HCT116 (cell line): ENCODE results near the gene HEPACAM2. TPM values are rescaled to one million over a fixed set of nuclear protein-coding genes. Genes with fewer than 3 reads are reported as not detected.

Experiments
- ATAC-seq: fragments of 200-7000 bp; cut with Tn5 transposase; 2 replicates; pipeline ENCODE4 v1.9.1; 2020; ENCODE audit warnings: mild to moderate bottlenecking, moderate library complexity
- BruUV-seq: library from RNA; stranded (reverse); fragments of 400-500 nt; replicated peaks from 2 replicates; lab custom pipeline; 2021; lab: Mats Ljungman, UMichigan
- CTCF ChIA-PET: fragments of 300-600 bp; sonication (Branson Sonifier 250); formaldehyde crosslinking; loops from one replicate; lab custom pipeline; 2021; ENCODE audit warnings: antibody characterized with exemption; lab: Charles Lee
- POLR2A ChIA-PET: fragments of 300-600, 350-600 bp; sonication (Branson Sonifier 250); formaldehyde crosslinking; loops from one replicate; lab custom pipeline; 2021; ENCODE audit warnings: antibody characterized with exemption; lab: Charles Lee
- RAD21 ChIA-PET, 2 experiments: fragments of 300-600 bp; sonication (Branson Sonifier 250); formaldehyde crosslinking; loops; one replicate each; lab custom pipeline; 2023; ENCODE audit warnings: low total read pairs in 2 of 2; ENCODE audit not compliant: uncharacterized antibody in 2 of 2, unreplicated experiment in 2 of 2, low non-redundant PET in 1 of 2; lab: Charles Lee
- DNase-seq: peaks from one replicate; pipeline ENCODE4 v3.0.0-alpha.2; 2010; ENCODE audit warnings: low read depth, low spot score
- H2AFZ ChIP-seq: fragments of 200-600 bp; shearing (Covaris generic), sonication (generic); 2 replicates; pipeline ENCODE4 v1.6.1; 2017; ENCODE audit warnings: low read depth, mixed run types, mixed read lengths, antibody characterized with exemption, low read length; ENCODE audit not compliant: poor library complexity, severe bottlenecking
- H3K27ac ChIP-seq: 2 replicates; pipeline ENCODE4 v1.5.1; 2012; ENCODE audit warnings: low read depth, low read length
- H3K27me3 ChIP-seq: fragments of 200-600 bp; sonication (generic); 2 replicates; pipeline ENCODE4 v1.6.1; 2016; ENCODE audit warnings: mixed run types, low read length, mixed read lengths; ENCODE audit not compliant: insufficient read depth
- H3K36me3 ChIP-seq, 2 experiments: fragments of 200-500 bp in 1 of 2; fragments of 200-600 bp in 1 of 2; sonication (Bioruptor generic) in 1 of 2; sonication (generic) in 1 of 2; 2 replicates each; pipeline versions ENCODE4 v1.5.1 to v1.6.1; 2014 to 2016; ENCODE audit warnings: low read length in 2 of 2, inconsistent platforms in 1 of 2, mixed read lengths in 1 of 2, mixed run types in 1 of 2; ENCODE audit not compliant: insufficient read depth in 2 of 2, control insufficient read depth in 1 of 2
- H3K4me1 ChIP-seq, 2 experiments: fragments of 200-600 bp in 1 of 2; sonication (generic) in 1 of 2; 2 replicates each; pipeline versions ENCODE4 v1.5.1 to v1.6.1; 2012 to 2017; ENCODE audit warnings: low read length in 2 of 2, inconsistent platforms in 1 of 2, mild to moderate bottlenecking in 1 of 2, mixed read lengths in 1 of 2, mixed run types in 1 of 2, moderate library complexity in 1 of 2; ENCODE audit not compliant: insufficient read depth in 2 of 2, control insufficient read depth in 1 of 2
- H3K4me2 ChIP-seq: fragments of 200-600 bp; sonication (generic); 2 replicates; pipeline ENCODE4 v1.6.1; 2017; ENCODE audit warnings: mixed run types, low read length, mixed read lengths
- H3K4me3 ChIP-seq, 2 experiments: fragments of 200-600 bp in 1 of 2; sonication (generic) in 1 of 2; replicated peaks in 1 of 2; 2 replicates each; pipeline ENCODE4 v1.5.1; 2011 to 2016; ENCODE audit warnings: low read length in 2 of 2, control low read depth in 1 of 2, low read depth in 1 of 2, mild to moderate bottlenecking in 1 of 2, mixed read lengths in 1 of 2, mixed run types in 1 of 2
- H3K79me2 ChIP-seq: fragments of 200-600 bp; sonication (generic); 2 replicates; pipeline ENCODE4 v1.6.1; 2017; ENCODE audit warnings: mild to moderate bottlenecking, mixed run types, low read length, moderate library complexity, mixed read lengths; ENCODE audit not compliant: insufficient read depth
- H3K9ac ChIP-seq: fragments of 200-600 bp; sonication (generic); 2 replicates; pipeline ENCODE4 v1.6.1; 2016; ENCODE audit warnings: low read length, mixed read lengths
- H3K9me2 ChIP-seq: fragments of 200-600 bp; sonication (generic), shearing (Covaris generic); 2 replicates; pipeline ENCODE4 v1.6.1; 2017; ENCODE audit warnings: mixed run types, mild to moderate bottlenecking, moderate library complexity; ENCODE audit not compliant: insufficient read depth
- H3K9me3 ChIP-seq, 2 experiments: fragments of 200-500 bp in 1 of 2; fragments of 200-600 bp in 1 of 2; sonication (Bioruptor generic) in 1 of 2; sonication (generic) in 1 of 2; 2 replicates each; pipeline ENCODE4 v1.6.1; 2014 to 2017; ENCODE audit warnings: low read length in 2 of 2, mixed read lengths in 2 of 2, inconsistent platforms in 1 of 2, low read depth in 1 of 2, mild to moderate bottlenecking in 1 of 2, mixed run types in 1 of 2, moderate library complexity in 1 of 2; ENCODE audit not compliant: control insufficient read depth in 1 of 2, insufficient read depth in 1 of 2
- H4K20me1 ChIP-seq: fragments of 200-600 bp; sonication (generic), shearing (Covaris generic); 2 replicates; pipeline ENCODE4 v1.6.1; 2017; ENCODE audit warnings: mixed run types, mild to moderate bottlenecking, moderate library complexity; ENCODE audit not compliant: insufficient read depth
- CBX3 ChIP-seq: IDR thresholded peaks from 2 replicates; pipeline ENCODE4 v1.6.1; 2012; ENCODE audit warnings: low read depth
- EZH2phosphoT487 ChIP-seq: fragments of 200-600 bp; IDR thresholded peaks from 2 replicates; pipeline ENCODE4 v1.6.1; 2018; ENCODE audit warnings: antibody characterized with exemption, borderline replicate concordance
- FOSL1 ChIP-seq: IDR thresholded peaks from 2 replicates; pipeline ENCODE4 v1.6.1; 2012; ENCODE audit warnings: low read depth
- JUND ChIP-seq: IDR thresholded peaks from 2 replicates; pipeline ENCODE4 v1.6.1; 2012
- MAX ChIP-seq: IDR thresholded peaks from 2 replicates; pipeline ENCODE4 v1.6.1; 2012
- POLR2AphosphoS5 ChIP-seq: IDR thresholded peaks from 2 replicates; pipeline ENCODE4 v1.6.1; 2011; ENCODE audit warnings: mild to moderate bottlenecking, low read depth, low read length, moderate library complexity
- RAD21 ChIP-seq: IDR thresholded peaks from 2 replicates; pipeline ENCODE4 v1.6.1; 2012; ENCODE audit warnings: low read depth, mild to moderate bottlenecking
- SIN3A ChIP-seq: IDR thresholded peaks from 2 replicates; pipeline ENCODE4 v1.6.1; 2012; ENCODE audit warnings: low read depth
- YY1 ChIP-seq: IDR thresholded peaks from 2 replicates; pipeline ENCODE4 v1.6.1; 2011; ENCODE audit warnings: low read length, low read depth, moderate library complexity, mild to moderate bottlenecking; ENCODE audit not compliant: insufficient replicate concordance; ENCODE audit errors: extremely low read depth
- intact Hi-C: fragments of 100-400 bp; cut with micrococcal nuclease; formaldehyde crosslinking; loops from 2 replicates; pipeline ENCODE4 v1.10.0; 2022
- total RNA-seq: library from RNA; stranded (reverse); gene quantifications from one replicate; pipeline ENCODE4 v1.2.1, GENCODE V29; 2021; ENCODE audit not compliant: unreplicated experiment
- TF ChIP-seq, protein P1 (sequence below), 3 experiments: fragments of 200-600 bp in 1 of 3; sonication (generic) in 1 of 3; IDR thresholded peaks in 2 of 3; conservative IDR thresholded peaks in 1 of 3; 2 replicates each; pipeline ENCODE4 v1.5.1; 2012 to 2017; ENCODE audit warnings: low read depth in 2 of 3, low read length in 2 of 3, antibody characterized with exemption in 1 of 3, borderline replicate concordance in 1 of 3, control low read depth in 1 of 3, mild to moderate bottlenecking in 1 of 3, mixed read lengths in 1 of 3, mixed run types in 1 of 3, moderate library complexity in 1 of 3; ENCODE audit not compliant: insufficient read depth in 1 of 3

HEPACAM2 gene
- total RNA-seq, 1 experiment from 2014 or later = not detected

DNA sequence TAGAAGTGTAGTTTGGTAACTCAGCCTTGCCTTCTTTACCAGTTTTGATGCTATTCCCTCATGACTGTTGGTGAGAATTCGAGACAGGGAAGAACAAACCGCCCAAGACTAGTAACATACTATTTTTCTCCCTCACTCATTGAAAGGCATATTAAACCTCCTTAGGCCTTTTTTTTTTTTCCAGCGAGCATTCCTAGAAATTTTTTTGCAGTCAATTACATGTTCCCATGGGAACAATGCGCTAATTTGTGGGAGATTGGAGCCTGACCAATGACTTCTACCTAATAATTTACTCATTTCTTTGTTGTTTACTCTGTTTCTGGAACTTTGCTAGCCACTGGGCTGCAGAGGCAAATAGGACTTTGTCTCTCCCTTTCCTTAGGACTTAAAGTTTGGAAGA is 11.9 kb upstream of the HEPACAM2 start:
- no peak for ATAC-seq
- H3K9me3 ChIP-seq = no peaks in the 10 kb centered on the region
- H2AFZ ChIP-seq = no peak overlapping the region
- no peaks in the 10 kb centered on the region; the same call in 1 of the 2 replicates for H3K79me2 ChIP-seq
- BruUV-seq = no TSS peak
- TF ChIP-seq FOSL1 = no peak
- TF ChIP-seq RAD21 = no peak
- TF ChIP-seq JUND = no peak
- TF ChIP-seq, protein P1, sequence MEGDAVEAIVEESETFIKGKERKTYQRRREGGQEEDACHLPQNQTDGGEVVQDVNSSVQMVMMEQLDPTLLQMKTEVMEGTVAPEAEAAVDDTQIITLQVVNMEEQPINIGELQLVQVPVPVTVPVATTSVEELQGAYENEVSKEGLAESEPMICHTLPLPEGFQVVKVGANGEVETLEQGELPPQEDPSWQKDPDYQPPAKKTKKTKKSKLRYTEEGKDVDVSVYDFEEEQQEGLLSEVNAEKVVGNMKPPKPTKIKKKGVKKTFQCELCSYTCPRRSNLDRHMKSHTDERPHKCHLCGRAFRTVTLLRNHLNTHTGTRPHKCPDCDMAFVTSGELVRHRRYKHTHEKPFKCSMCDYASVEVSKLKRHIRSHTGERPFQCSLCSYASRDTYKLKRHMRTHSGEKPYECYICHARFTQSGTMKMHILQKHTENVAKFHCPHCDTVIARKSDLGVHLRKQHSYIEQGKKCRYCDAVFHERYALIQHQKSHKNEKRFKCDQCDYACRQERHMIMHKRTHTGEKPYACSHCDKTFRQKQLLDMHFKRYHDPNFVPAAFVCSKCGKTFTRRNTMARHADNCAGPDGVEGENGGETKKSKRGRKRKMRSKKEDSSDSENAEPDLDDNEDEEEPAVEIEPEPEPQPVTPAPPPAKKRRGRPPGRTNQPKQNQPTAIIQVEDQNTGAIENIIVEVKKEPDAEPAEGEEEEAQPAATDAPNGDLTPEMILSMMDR (IDR thresholded peaks at IDR 0.05 in 2 of 3, conservative IDR thresholded peaks at IDR 0.05 in 1 of 3; ENCODE audit: borderline replicate concordance in 1 of 3, insufficient read depth in 1 of 3, low read depth in 2 of 3, low read length in 2 of 3) = no peak
- no peak for TF ChIP-seq MAX
- no peak for TF ChIP-seq SIN3A
- no peak for TF ChIP-seq POLR2AphosphoS5
- TF ChIP-seq CBX3 = no peak
- no peak for TF ChIP-seq YY1
- no peak for TF ChIP-seq EZH2phosphoT487
- RAD21 ChIA-PET = no interaction called here
- no peaks in the 10 kb centered on the region for H3K27me3 ChIP-seq
- H3K27ac ChIP-seq = no peak overlapping the region
- intact Hi-C loops = no loop called here
- H3K36me3 ChIP-seq = no peaks in the 10 kb centered on the region
- H3K9ac ChIP-seq = no peak overlapping the region
- no peak for DNase-seq
- CTCF ChIA-PET = no interaction called here
- H3K9me2 ChIP-seq = no peaks in the 10 kb centered on the region
- H3K4me2 ChIP-seq = no peak overlapping the region
- peaks cover under 1 to 2% of the 10 kb centered on the region in 2 experiments; a peak in 3 of 4 replicates for H3K4me1 ChIP-seq
- no peak overlapping the region for H3K4me3 ChIP-seq
- POLR2A ChIA-PET = no interaction called here
- no peaks in the 10 kb centered on the region for H4K20me1 ChIP-seq
